Measurements from ENCODE around the gene PHF12.

GRCh38 chr17:28972437-28972836 is 21.1 kb upstream of the PHF12 start:
- no peak for TF ChIP-seq SUZ12 (IDR thresholded peaks at IDR 0.05; ENCODE audit: extremely low read depth, insufficient read depth, insufficient read length)
- TF ChIP-seq ZNF274 (IDR thresholded peaks at IDR 0.05; ENCODE audit: low read depth, low read length) = no peak
